ENCODE results near the gene ACSM4.

DNA sequence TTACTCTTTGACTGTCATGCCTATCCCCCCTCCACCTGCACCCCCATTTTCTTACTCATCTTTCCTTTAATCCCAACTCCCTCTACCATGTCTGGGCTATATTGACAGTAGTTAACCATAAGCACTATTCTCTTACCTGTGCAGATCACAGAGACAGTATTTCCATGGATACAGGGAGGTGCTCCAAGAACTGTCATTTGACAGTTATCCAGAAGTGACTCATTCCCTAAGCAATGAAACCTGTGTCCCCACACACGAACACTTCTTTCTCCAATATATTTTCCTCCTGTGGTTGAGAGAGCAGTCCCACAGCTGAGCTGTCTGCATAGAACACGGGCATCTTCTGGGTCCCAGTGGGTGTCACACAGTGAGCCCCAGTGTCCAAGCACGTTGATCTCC, 71.3 kb downstream of the ACSM4 start:
- TF ChIP-seq, protein P1, sequence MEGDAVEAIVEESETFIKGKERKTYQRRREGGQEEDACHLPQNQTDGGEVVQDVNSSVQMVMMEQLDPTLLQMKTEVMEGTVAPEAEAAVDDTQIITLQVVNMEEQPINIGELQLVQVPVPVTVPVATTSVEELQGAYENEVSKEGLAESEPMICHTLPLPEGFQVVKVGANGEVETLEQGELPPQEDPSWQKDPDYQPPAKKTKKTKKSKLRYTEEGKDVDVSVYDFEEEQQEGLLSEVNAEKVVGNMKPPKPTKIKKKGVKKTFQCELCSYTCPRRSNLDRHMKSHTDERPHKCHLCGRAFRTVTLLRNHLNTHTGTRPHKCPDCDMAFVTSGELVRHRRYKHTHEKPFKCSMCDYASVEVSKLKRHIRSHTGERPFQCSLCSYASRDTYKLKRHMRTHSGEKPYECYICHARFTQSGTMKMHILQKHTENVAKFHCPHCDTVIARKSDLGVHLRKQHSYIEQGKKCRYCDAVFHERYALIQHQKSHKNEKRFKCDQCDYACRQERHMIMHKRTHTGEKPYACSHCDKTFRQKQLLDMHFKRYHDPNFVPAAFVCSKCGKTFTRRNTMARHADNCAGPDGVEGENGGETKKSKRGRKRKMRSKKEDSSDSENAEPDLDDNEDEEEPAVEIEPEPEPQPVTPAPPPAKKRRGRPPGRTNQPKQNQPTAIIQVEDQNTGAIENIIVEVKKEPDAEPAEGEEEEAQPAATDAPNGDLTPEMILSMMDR (IDR thresholded peaks at IDR 0.05; ENCODE audit: low read length): no peak
- TF ChIP-seq EZH2 (optimal IDR thresholded peaks at IDR 0.05; ENCODE audit: low read depth, low read length): no peak
